ENCODE data around the gene IGF1. TPM values are rescaled to one million over a fixed set of nuclear protein-coding genes. Genes with fewer than 3 reads are reported as not detected.

IGF1 gene
- polyA plus RNA-seq, 1 of the 3 experiments (the other 2 are of a cell fraction): 0.07 TPM

DNA sequence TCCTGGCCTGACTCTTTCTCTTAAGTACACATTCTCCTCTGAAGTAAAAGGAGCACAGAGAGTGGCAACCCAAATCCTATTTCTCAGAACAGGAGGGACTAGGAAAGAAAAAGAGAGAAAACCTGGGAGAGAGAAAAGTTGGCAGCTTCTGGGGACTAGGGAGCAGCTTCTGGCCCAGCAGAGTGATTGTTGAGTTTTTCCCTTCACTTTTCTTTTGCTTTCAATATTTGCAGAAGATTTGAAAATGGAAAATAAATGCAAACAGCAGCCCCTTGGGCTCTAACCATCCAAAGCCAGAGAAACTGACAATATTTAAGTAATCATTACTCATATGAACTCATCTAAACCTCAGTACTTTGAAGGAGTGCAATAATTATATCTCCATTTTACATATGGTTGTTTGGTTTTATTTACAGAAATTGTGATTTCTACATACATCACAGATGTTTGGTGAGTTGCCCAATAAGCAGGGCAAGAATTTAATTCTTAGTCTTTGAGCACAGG is 28.8 kb upstream of the IGF1 start:
- no peak overlapping the region for H3K4me2 ChIP-seq
- TF ChIP-seq TCF12 (IDR thresholded peaks at IDR 0.05) (no peak), CHD2 (IDR thresholded peaks at IDR 0.05; ENCODE audit: low read length, partially characterized antibody) (no peak)
- TF ChIP-seq, protein P1, sequence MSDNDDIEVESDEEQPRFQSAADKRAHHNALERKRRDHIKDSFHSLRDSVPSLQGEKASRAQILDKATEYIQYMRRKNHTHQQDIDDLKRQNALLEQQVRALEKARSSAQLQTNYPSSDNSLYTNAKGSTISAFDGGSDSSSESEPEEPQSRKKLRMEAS (IDR thresholded peaks at IDR 0.05; ENCODE audit: low read depth): no peak
- no peak overlapping the region for H3K27ac ChIP-seq (ENCODE audit: low read depth in 2 of 2, low read length in 1 of 2)
- H2AFZ ChIP-seq (ENCODE audit: low read depth): no peak overlapping the region
- H3K4me1 ChIP-seq (ENCODE audit: control insufficient read depth in 1 of 2, insufficient read depth in 2 of 2, low read depth in 1 of 2, low read length in 1 of 2): no peaks in the 10 kb centered on the region
- CTCF ChIA-PET: no interaction called here
- H3K4me3 ChIP-seq (ENCODE audit: low read depth in 2 of 2, low read length in 1 of 2): no peak overlapping the region
- H3F3A ChIP-seq (replicated peaks; ENCODE audit: insufficient read depth): no peaks in the 10 kb centered on the region
- no peaks in the 10 kb centered on the region for H3K9me3 ChIP-seq
- no peak for DNase-seq
- H3K36me3 ChIP-seq (replicated peaks in 1 of 2; ENCODE audit: control insufficient read depth in 1 of 2, insufficient read depth in 2 of 2, low read length in 1 of 2): no peaks in the 10 kb centered on the region
- no peak overlapping the region for H3K9ac ChIP-seq
- H3K79me2 ChIP-seq (ENCODE audit: insufficient read depth): no peaks in the 10 kb centered on the region
- no peaks in the 10 kb centered on the region for H3K27me3 ChIP-seq (ENCODE audit: insufficient read depth)
- POLR2A ChIA-PET: no interaction called here
- no peaks in the 10 kb centered on the region for H4K20me1 ChIP-seq (ENCODE audit: insufficient read depth)
- no peaks in the 10 kb centered on the region for H3K9me2 ChIP-seq

DNA sequence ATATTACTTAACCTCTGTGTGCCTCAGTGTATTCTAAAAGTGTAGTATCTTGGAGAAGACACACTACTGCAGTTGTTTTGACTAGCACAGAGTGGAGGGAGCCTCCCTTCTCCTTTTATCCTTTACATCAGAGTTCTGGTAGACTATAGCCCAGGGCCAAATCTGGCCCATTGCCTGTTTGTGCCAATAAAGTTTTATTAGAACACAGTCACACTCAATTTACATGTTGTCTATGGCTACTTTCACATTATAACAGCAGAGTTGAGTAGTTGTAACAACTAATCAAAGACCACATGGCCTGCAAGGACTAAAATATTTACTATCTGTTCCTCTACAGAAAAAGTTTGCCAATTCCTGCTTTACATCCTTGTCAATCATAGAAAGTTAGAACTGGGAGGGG is 27.7 kb upstream of the IGF1 start:
- Histone ChIP-seq H3K4me1 (ENCODE audit: control insufficient read depth in 1 of 2, insufficient read depth in 2 of 2, low read depth in 1 of 2, low read length in 1 of 2) (no peaks in the 10 kb centered on the region), H3K79me2 (ENCODE audit: insufficient read depth) (no peaks in the 10 kb centered on the region), H3K4me2 (no peak overlapping the region), H3K4me3 (ENCODE audit: low read depth in 2 of 2, low read length in 1 of 2) (no peak overlapping the region), H3K27ac (ENCODE audit: low read depth in 2 of 2, low read length in 1 of 2) (no peak overlapping the region), H3K9me2 (no peaks in the 10 kb centered on the region), H3F3A (replicated peaks; ENCODE audit: insufficient read depth) (no peaks in the 10 kb centered on the region), H3K36me3 (replicated peaks in 1 of 2; ENCODE audit: control insufficient read depth in 1 of 2, insufficient read depth in 2 of 2, low read length in 1 of 2) (no peaks in the 10 kb centered on the region), H3K9ac (no peak overlapping the region), H2AFZ (ENCODE audit: low read depth) (no peak overlapping the region), H4K20me1 (ENCODE audit: insufficient read depth) (no peaks in the 10 kb centered on the region), H3K9me3 (no peaks in the 10 kb centered on the region), H3K27me3 (ENCODE audit: insufficient read depth) (no peaks in the 10 kb centered on the region)
- no peak for TF ChIP-seq EZH2phosphoT487 (IDR thresholded peaks at IDR 0.05; ENCODE audit: borderline replicate concordance, low read depth)
- no peak for TF ChIP-seq YY1 (IDR thresholded peaks at IDR 0.05; ENCODE audit: low read depth)
- no peak for TF ChIP-seq FOXM1 (IDR thresholded peaks at IDR 0.05; ENCODE audit: low read depth)
- no peak for TF ChIP-seq FOSL2 (IDR thresholded peaks at IDR 0.05; ENCODE audit: borderline replicate concordance, low read depth)
- TF ChIP-seq NRF1 (IDR thresholded peaks at IDR 0.05; ENCODE audit: low read depth, low read length): no peak
- TF ChIP-seq, protein P1 (IDR thresholded peaks at IDR 0.05; ENCODE audit: low read depth): no peak
- TF ChIP-seq SMC3 (IDR thresholded peaks at IDR 0.05; ENCODE audit: low read depth, low read length): no peak
- TF ChIP-seq ELF1 (IDR thresholded peaks at IDR 0.05): no peak
- no peak for TF ChIP-seq TEAD4 (IDR thresholded peaks at IDR 0.05; ENCODE audit: borderline replicate concordance, insufficient read depth)
- no peak for TF ChIP-seq EP300 (IDR thresholded peaks at IDR 0.05; ENCODE audit: borderline replicate concordance in 1 of 2, low read depth in 1 of 2, low read length in 1 of 2)
- no peak for TF ChIP-seq RCOR1 (IDR thresholded peaks at IDR 0.05; ENCODE audit: low read length)
- TF ChIP-seq, protein P2, sequence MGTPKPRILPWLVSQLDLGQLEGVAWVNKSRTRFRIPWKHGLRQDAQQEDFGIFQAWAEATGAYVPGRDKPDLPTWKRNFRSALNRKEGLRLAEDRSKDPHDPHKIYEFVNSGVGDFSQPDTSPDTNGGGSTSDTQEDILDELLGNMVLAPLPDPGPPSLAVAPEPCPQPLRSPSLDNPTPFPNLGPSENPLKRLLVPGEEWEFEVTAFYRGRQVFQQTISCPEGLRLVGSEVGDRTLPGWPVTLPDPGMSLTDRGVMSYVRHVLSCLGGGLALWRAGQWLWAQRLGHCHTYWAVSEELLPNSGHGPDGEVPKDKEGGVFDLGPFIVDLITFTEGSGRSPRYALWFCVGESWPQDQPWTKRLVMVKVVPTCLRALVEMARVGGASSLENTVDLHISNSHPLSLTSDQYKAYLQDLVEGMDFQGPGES (IDR thresholded peaks at IDR 0.05; ENCODE audit: low read depth, low read length): no peak
- ChIA-PET CTCF (no interaction called here), POLR2A (no interaction called here)
- DNase-seq: no peak

Measured in SK-N-SH (cell line).